ENCODE results near the gene EVC.

- TF ChIP-seq YY1 (IDR thresholded peaks at IDR 0.05; ENCODE audit: low read depth) (no peak), REST (IDR thresholded peaks at IDR 0.05; ENCODE audit: low read depth) (no peak), EGR1 (IDR thresholded peaks at IDR 0.05) (no peak), CEBPB (IDR thresholded peaks at IDR 0.05) (no peak), MAX (IDR thresholded peaks at IDR 0.05) (no peak), EP300 (IDR thresholded peaks at IDR 0.05; ENCODE audit: borderline replicate concordance) (no peak)
These were observed 75.0 kb downstream of the EVC start for GRCh38 chr4:5785806-5786680.
